GM12878 (cell line): ENCODE results near the gene CGA. TPM values are rescaled to one million over a fixed set of nuclear protein-coding genes. Genes with fewer than 3 reads are reported as not detected.
A peak's percentile ranks its signal among the peaks of the same experiment; 100 is the strongest.

ENCODE experiments used
- ATAC-seq: fragments of 200-7000 bp; cut with Tn5 transposase; 3 replicates; pipeline ENCODE4 v1.9.1; 2020; ENCODE audit warnings: mild to moderate bottlenecking, moderate library complexity
- BruUV-seq: library from RNA; stranded (reverse); fragments of 400-500 nt; replicated peaks from 2 replicates; lab custom pipeline; 2021; lab: Mats Ljungman, UMichigan
- CTCF ChIA-PET: fragments of 300-600 bp; sonication (Branson Sonifier 250); formaldehyde crosslinking; extraction: SDS; loops from one replicate; lab custom pipeline; 2021; ENCODE audit warnings: inconsistent platforms; lab: Yijun Ruan, JAX
- POLR2A ChIA-PET: fragments of 350-600 bp; formaldehyde crosslinking; extraction: SDS; loops from one replicate; lab custom pipeline; 2021; ENCODE audit warnings: inconsistent platforms; lab: Charles Lee
- RAD21 ChIA-PET: fragments of 300-600 bp; sonication (Branson Sonifier 250); formaldehyde crosslinking; loops from one replicate; lab custom pipeline; 2023; ENCODE audit warnings: antibody characterized with exemption; ENCODE audit not compliant: unreplicated experiment; lab: Charles Lee
- SMC1A ChIA-PET: fragments of 300-600 bp; sonication (Branson Sonifier 250); formaldehyde crosslinking; loops from one replicate; lab custom pipeline; 2023; ENCODE audit not compliant: unreplicated experiment, uncharacterized antibody; lab: Charles Lee
- DNase-seq: peaks from one replicate; pipeline ENCODE4 v3.0.0-alpha.2; 2011; ENCODE audit warnings: low read depth, low spot score
- FAIRE-seq: peaks from 3 replicates; lab custom pipeline; 2011; peaks lifted over from hg19 to GRCh38; lab: Jason Lieb, UNC
- H2AFZ ChIP-seq: 2 replicates; pipeline ENCODE4 v1.6.0; 2011; ENCODE audit warnings: low read depth, low read length, control low read depth; ENCODE audit not compliant: control insufficient read depth
- H3K27ac ChIP-seq: 2 replicates; pipeline ENCODE4 v1.5.1; 2011; ENCODE audit warnings: control low read depth; ENCODE audit not compliant: control insufficient read depth, insufficient read depth
- H3K27me3 ChIP-seq, 2 experiments: replicated peaks in 1 of 2; 2 replicates each; pipeline versions ENCODE4 v1.6.0 to v1.6.1; 2011; ENCODE audit warnings: low read length in 1 of 2; ENCODE audit not compliant: control insufficient read depth in 2 of 2, insufficient read depth in 2 of 2
- H3K36me3 ChIP-seq, 2 experiments: 2 replicates each; pipeline ENCODE4 v1.5.1; 2011; ENCODE audit warnings: low read length in 1 of 2; ENCODE audit not compliant: control insufficient read depth in 2 of 2, insufficient read depth in 2 of 2
- H3K4me1 ChIP-seq: 2 replicates; pipeline ENCODE4 v1.6.1; 2011; ENCODE audit warnings: mild to moderate bottlenecking, low read length, moderate library complexity, mixed read lengths; ENCODE audit not compliant: control insufficient read depth, insufficient read depth
- H3K4me2 ChIP-seq: 2 replicates; pipeline ENCODE4 v1.6.0; 2011; ENCODE audit warnings: control low read depth; ENCODE audit not compliant: control insufficient read depth, insufficient read depth
- H3K4me3 ChIP-seq: fragments of 200-600 bp; sonication (generic); 2 replicates; pipeline ENCODE4 v1.5.1; 2016
- H3K79me2 ChIP-seq: 2 replicates; pipeline ENCODE4 v1.6.0; 2011; ENCODE audit warnings: low read length; ENCODE audit not compliant: control insufficient read depth, insufficient read depth
- H3K9ac ChIP-seq: 2 replicates; pipeline ENCODE4 v1.8.0; 2011; ENCODE audit warnings: low read length, control low read depth, mixed read lengths; ENCODE audit not compliant: control insufficient read depth, insufficient read depth
- H3K9me3 ChIP-seq: replicated peaks from 3 replicates; pipeline ENCODE4 v1.5.1; 2011; ENCODE audit warnings: mild to moderate bottlenecking, low read length; ENCODE audit not compliant: control insufficient read depth, insufficient read depth
- H4K20me1 ChIP-seq: 2 replicates; pipeline ENCODE4 v1.6.0; 2011; ENCODE audit not compliant: control insufficient read depth, insufficient read depth
- E2F8 ChIP-seq: fragments of 450-650 bp; IDR thresholded peaks from 2 replicates; pipeline ENCODE4 v1.6.1; 2018; ENCODE audit warnings: mild to moderate bottlenecking, low read depth, moderate library complexity; ENCODE audit not compliant: partially characterized antibody
- ELK1 ChIP-seq: IDR thresholded peaks from 2 replicates; pipeline ENCODE4 v1.6.1; 2012; ENCODE audit warnings: low read depth, low read length, improper control_type of control experiment
- HSF1 ChIP-seq: fragments of 150-350 bp; IDR thresholded peaks from 2 replicates; pipeline ENCODE4 v1.6.1; 2014; ENCODE audit warnings: mild to moderate bottlenecking, low read depth, low read length
- MLLT1 ChIP-seq: fragments of 450-650 bp; IDR thresholded peaks from 2 replicates; pipeline ENCODE4 v1.6.1; 2016; ENCODE audit warnings: mild to moderate bottlenecking
- MTA2 ChIP-seq: fragments of 450-650 bp; IDR thresholded peaks from 2 replicates; pipeline ENCODE4 v1.6.1; 2016; ENCODE audit warnings: low read depth, mild to moderate bottlenecking, moderate library complexity
- NFYB ChIP-seq: IDR thresholded peaks from 2 replicates; pipeline ENCODE4 v1.6.1; 2011; ENCODE audit warnings: low read depth, mild to moderate bottlenecking, low read length, improper control_type of control experiment, moderate library complexity; ENCODE audit not compliant: insufficient read depth
- PAX5 ChIP-seq: IDR thresholded peaks from 2 replicates; pipeline ENCODE4 v1.6.1; 2011; ENCODE audit warnings: low read depth, low read length, borderline replicate concordance
- POU2F2 ChIP-seq: IDR thresholded peaks from 3 replicates; pipeline ENCODE4 v1.6.1; 2011; ENCODE audit warnings: low read depth, mild to moderate bottlenecking, low read length, borderline replicate concordance
- RUNX3 ChIP-seq: IDR thresholded peaks from 2 replicates; pipeline ENCODE4 v1.6.1; 2012; ENCODE audit warnings: low read length, inconsistent platforms
- TCF3 ChIP-seq: IDR thresholded peaks from 2 replicates; pipeline ENCODE4 v1.6.1; 2012; ENCODE audit warnings: low read depth, mild to moderate bottlenecking, low read length, borderline replicate concordance; ENCODE audit not compliant: insufficient read depth
- WGBS: methylation state at CpG from one replicate; pipeline ENCODE4 v1.1.6; 2016; ENCODE audit warnings: low lambda C conversion rate; ENCODE audit not compliant: insufficient replicate concordance, insufficient coverage; ENCODE audit errors: missing lambda C conversion rate; 5-methylcytosine and 5-hydroxymethylcytosine counted together
- in situ Hi-C: fragments of 300-500 bp; cut with MboI; formaldehyde crosslinking; loops from 9 replicates; pipeline ENCODE4 v1.14.3; 2018; ENCODE audit warnings: mixed read lengths
- intact Hi-C: fragments of 100-400 bp; cut with micrococcal nuclease; formaldehyde crosslinking; loops from one replicate; pipeline ENCODE4 v1.14.2; 2022; ENCODE audit not compliant: unreplicated experiment
- polyA plus RNA-seq, 11 experiments: library from polyadenylated mRNA; depleted of rRNA in 4 of 11; unstranded in 6 of 11; stranded (reverse) in 5 of 11; fragments of >200 nt; fragmentation: Nextera tagmentation in 4 of 11; fragmentation: Illumina TruSeq in 1 of 11; extraction: Ambion mirVana in 4 of 11; extraction: Trizol in 1 of 11; gene quantifications; 1 replicate in 1 of 11; 2 replicates in 10 of 11; pipeline versions ENCODE4 v1.2.1 to v1.2.3, GENCODE V29; 2011 to 2016; ENCODE audit warnings: inconsistent platforms in 2 of 11, missing spikeins in 2 of 11, low read depth in 1 of 11
- total RNA-seq, 4 experiments: library from RNA; depleted of rRNA in 3 of 4; stranded (reverse); fragments of >200 nt in 3 of 4; fragmentation: Illumina TruSeq in 1 of 4; extraction: Trizol in 1 of 4; gene quantifications; 2 replicates each; pipeline versions ENCODE4 v1.2.1 to v1.2.3, GENCODE V29; 2013 to 2021

The CGA gene
- total and polyA plus RNA-seq, 10 of the 15 experiments (the other 5 are each of a cell fraction or from before 2014, with no cell fraction given), result 0.10 to 0.27 (median 0.12) TPM; not detected in 6

GRCh38 chr6:87071683-87072082, 23.2 kb downstream of the CGA start:
- Histone ChIP-seq H3K27ac (no peak overlapping the region), H2AFZ (no peak overlapping the region), H3K9ac (no peak overlapping the region), H4K20me1 (no peaks in the 10 kb centered on the region), H3K36me3 (no peaks in the 10 kb centered on the region), H3K79me2 (no peaks in the 10 kb centered on the region), H3K27me3 (no peaks in the 10 kb centered on the region), H3K4me3 (no peak overlapping the region), H3K9me3 (no peaks in the 10 kb centered on the region), H3K4me1 (peaks cover 4% of the 10 kb centered on the region), H3K4me2 (no peak overlapping the region)
- 18% methylated on average over 3 of the region's 3 CpGs for WGBS
- POLR2A ChIA-PET, result no interaction called here
- RAD21 ChIA-PET, result no interaction called here
- in situ Hi-C loops (no loop called here), intact Hi-C loops (no loop called here)
- ATAC-seq, result peak; percentile 72
- CTCF ChIA-PET, result interaction anchor here (1.0 kb wide), 1 partner anchor 11 kb away, joined by 3 read pairs; no protein-coding TSS in a partner anchor
- TF ChIP-seq MLLT1, result no peak
- 0 out of 2 replicates have a peak, but pooled peaks have one; percentile 40 for TF ChIP-seq NFYB
- DNase-seq, result no peak
- BruUV-seq, result no TSS peak
- SMC1A ChIA-PET, result no interaction called here
- FAIRE-seq, result no peak

- FAIRE-seq (no peak), ATAC-seq (no peak), DNase-seq (no peak)
- H3K79me2 ChIP-seq, result no peaks in the 10 kb centered on the region
- RAD21 ChIA-PET, result no interaction called here
- intact Hi-C loops, result no loop called here
- in situ Hi-C loops, result no loop called here
- H3K27me3 ChIP-seq, result no peaks in the 10 kb centered on the region
- no TSS peak for BruUV-seq
- POLR2A ChIA-PET, result no interaction called here
- no peaks in the 10 kb centered on the region for H3K9me3 ChIP-seq
- CTCF ChIA-PET, result interaction anchor here (1.0 to 6.1 kb wide), 2 partner anchors 9 to 12 kb away, joined by 3 to 76 read pairs; no protein-coding TSS in a partner anchor
- no peaks in the 10 kb centered on the region for H4K20me1 ChIP-seq
- H3K36me3 ChIP-seq, result no peaks in the 10 kb centered on the region
- H3K4me3 ChIP-seq, result no peak overlapping the region
- no peak overlapping the region for H3K4me2 ChIP-seq
- no peak overlapping the region for H2AFZ ChIP-seq
- H3K27ac ChIP-seq, result no peak overlapping the region
- SMC1A ChIA-PET, result interaction anchor here (0.7 to 1.1 kb wide), 2 partner anchors 8 to 10 kb away, joined by 3 to 4 read pairs; no protein-coding TSS in a partner anchor
- 82% methylated on average over 2 of the region's 2 CpGs for WGBS
- peaks cover 4% of the 10 kb centered on the region for H3K4me1 ChIP-seq
- no peak overlapping the region for H3K9ac ChIP-seq
- no peak for TF ChIP-seq HSF1
- TF ChIP-seq E2F8, result no peak
- no peak for TF ChIP-seq ELK1
- TF ChIP-seq PAX5, result no peak
- no peak for TF ChIP-seq POU2F2
- no peak for TF ChIP-seq MTA2
- TF ChIP-seq RUNX3, result no peak
- TF ChIP-seq TCF3, result no peak
Measured at GRCh38 chr6:87070741-87071140, 24.2 kb downstream of the CGA start.
